ENCODE measurements around the gene RTRAF. TPM values are rescaled to one million over a fixed set of nuclear protein-coding genes. Genes with fewer than 3 reads are reported as not detected.
A peak's percentile ranks its signal among the peaks of the same experiment; 100 is the strongest.

Gene RTRAF
- total and polyA plus RNA-seq, 2 donors (not counting 3 experiments of a cell fraction or from before 2014, with no cell fraction given) = 64.0 to 237 TPM

- Histone ChIP-seq H3K9me3 (replicated peaks; ENCODE audit: control insufficient read depth, insufficient read depth, low read length) (no peaks in the 10 kb centered on the region), H3K4me3 (replicated peaks in 1 of 3; ENCODE audit: insufficient read depth in 1 of 3, low read depth in 1 of 3, low read length in 3 of 3) (no peak overlapping the region), H3K9ac (replicated peaks; ENCODE audit: extremely low read depth, insufficient read depth, low read length) (no peak overlapping the region), H3K79me2 (ENCODE audit: control insufficient read depth, insufficient read depth, low read length) (no peaks in the 10 kb centered on the region), H3K27me3 (ENCODE audit: control insufficient read depth in 2 of 2, insufficient read depth in 2 of 2, low read length in 2 of 2) (peaks cover 23 to 32% of the 10 kb centered on the region in 2 experiments), H3K9me1 (replicated peaks; ENCODE audit: control insufficient read depth, extremely low read depth, insufficient read depth, low read length) (no peaks in the 10 kb centered on the region), H2AFZ (ENCODE audit: low read depth, low read length) (no peak overlapping the region), H4K20me1 (replicated peaks; ENCODE audit: control insufficient read depth, extremely low read depth, insufficient read depth, low read length) (no peaks in the 10 kb centered on the region), H3K4me2 (ENCODE audit: insufficient read depth, low read length) (no peak overlapping the region), H3K4me1 (ENCODE audit: control insufficient read depth, extremely low read depth, insufficient read depth, low read length) (no peaks in the 10 kb centered on the region), H3K36me3 (ENCODE audit: control insufficient read depth in 2 of 2, extremely low read depth in 1 of 2, insufficient read depth in 2 of 2, low read length in 2 of 2) (no peaks in the 10 kb centered on the region), H3K27ac (ENCODE audit: insufficient read depth, low read depth, low read length) (no peak overlapping the region)
- ChIA-PET POLR2A (no interaction called here), CTCF (interaction anchor here (0.6 to 3.2 kb wide), 46 partner anchors 9 to 700 kb away, joined by 3 to 36 read pairs (median 4); partner anchors contain the start of genes GNG2 and RTRAF)
- DNase-seq (ENCODE audit: low read depth, low spot score) = no peak
- TF ChIP-seq POLR2AphosphoS5 (IDR thresholded peaks at IDR 0.05; ENCODE audit: insufficient read depth, low read depth, low read length) (no peak), MAX (IDR thresholded peaks at IDR 0.05; ENCODE audit: insufficient read depth, insufficient read length) (no peak), GATA2 (IDR thresholded peaks at IDR 0.05; ENCODE audit: insufficient read depth, insufficient read length, low read depth, low read length) (no peak), CTCF (IDR thresholded peaks at IDR 0.05; ENCODE audit: extremely low read depth in 1 of 2, insufficient read depth in 1 of 2, low read depth in 1 of 2, low read length in 2 of 2) (no peak), POLR2A (IDR thresholded peaks at IDR 0.05; ENCODE audit: low read depth, low read length) (no peak), FOS (IDR thresholded peaks at IDR 0.05; ENCODE audit: borderline replicate concordance, insufficient read depth, low read length) (no peak), JUN (IDR thresholded peaks at IDR 0.05; ENCODE audit: borderline replicate concordance, insufficient read depth, insufficient read length, low read depth) (no peak), EZH2 (IDR thresholded peaks at IDR 0.05; ENCODE audit: borderline replicate concordance, low read depth, low read length, severe bottlenecking) (no peak), MYC (IDR thresholded peaks at IDR 0.05; ENCODE audit: low read depth, low read length) (no peak)
- intact Hi-C loops (cut with micrococcal nuclease) = loop anchor here (1.0 to 5.0 kb wide), 5 partner anchors 131 to 695 kb away; no protein-coding TSS in a partner anchor
- dilution Hi-C loops (cut with MboI; ENCODE audit: extremely low pct_ligation_motif_present, low sequenced_read_pairs) = no loop called here
- no TSS peak for BruUV-seq (replicated peaks)
- FAIRE-seq = peak; percentile 38
Measured at GRCh38 chr14:51978681-51979085, 10.7 kb upstream of the RTRAF start.

All from endothelial cell of umbilical vein (primary cell).